SK-N-DZ (cell line): ENCODE results near the gene DNAJC5.
"Not testable (repeated sequence)": the region's sequence is repeated elsewhere in the genome, so short reads cannot be mapped to it uniquely, and the experiment has no call there.

Experiments
- DNase-seq: peaks from one replicate; pipeline ENCODE4 v3.0.0-alpha.2; 2015; ENCODE audit warnings: low spot score

DNAJC5 gene

GRCh38 chr20:63861365-63861934 is 33.5 kb upstream of the DNAJC5 start, which contains the start of gene ABHD16B:
Gene ABHD16B, plus strand, starts transcription at chr20:63861498. Its CDS starts 43 bp downstream, at chr20:63861541.
- no peak for DNase-seq

DNA sequence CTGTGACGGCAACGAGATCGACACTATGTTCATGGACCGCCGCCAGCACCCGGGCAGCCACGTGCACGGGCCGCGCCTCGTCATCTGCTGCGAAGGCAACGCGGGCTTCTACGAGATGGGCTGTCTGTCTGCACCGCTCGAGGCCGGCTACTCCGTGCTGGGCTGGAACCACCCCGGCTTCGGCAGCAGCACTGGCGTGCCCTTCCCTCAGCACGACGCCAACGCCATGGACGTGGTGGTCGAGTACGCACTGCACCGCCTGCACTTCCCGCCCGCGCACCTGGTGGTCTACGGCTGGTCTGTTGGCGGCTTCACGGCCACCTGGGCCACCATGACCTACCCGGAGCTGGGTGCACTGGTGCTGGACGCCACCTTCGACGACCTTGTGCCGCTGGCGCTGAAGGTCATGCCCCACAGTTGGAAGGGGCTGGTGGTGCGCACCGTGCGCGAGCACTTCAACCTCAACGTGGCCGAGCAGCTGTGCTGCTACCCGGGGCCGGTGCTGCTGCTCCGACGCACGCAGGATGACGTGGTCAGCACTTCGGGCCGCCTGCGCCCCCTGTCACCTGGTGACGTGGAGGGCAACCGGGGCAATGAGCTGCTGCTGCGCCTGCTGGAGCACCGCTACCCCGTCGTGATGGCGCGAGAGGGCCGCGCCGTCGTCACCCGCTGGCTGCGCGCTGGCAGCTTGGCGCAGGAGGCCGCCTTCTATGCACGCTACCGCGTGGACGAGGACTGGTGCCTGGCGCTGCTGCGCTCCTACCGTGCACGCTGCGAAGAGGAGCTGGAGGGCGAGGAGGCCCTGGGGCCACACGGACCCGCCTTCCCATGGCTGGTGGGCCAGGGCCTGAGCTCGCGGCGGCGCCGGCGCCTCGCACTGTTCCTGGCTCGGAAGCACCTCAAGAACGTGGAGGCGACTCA is 32.7 kb upstream of the DNAJC5 start:
- DNase-seq: no peak

DNA sequence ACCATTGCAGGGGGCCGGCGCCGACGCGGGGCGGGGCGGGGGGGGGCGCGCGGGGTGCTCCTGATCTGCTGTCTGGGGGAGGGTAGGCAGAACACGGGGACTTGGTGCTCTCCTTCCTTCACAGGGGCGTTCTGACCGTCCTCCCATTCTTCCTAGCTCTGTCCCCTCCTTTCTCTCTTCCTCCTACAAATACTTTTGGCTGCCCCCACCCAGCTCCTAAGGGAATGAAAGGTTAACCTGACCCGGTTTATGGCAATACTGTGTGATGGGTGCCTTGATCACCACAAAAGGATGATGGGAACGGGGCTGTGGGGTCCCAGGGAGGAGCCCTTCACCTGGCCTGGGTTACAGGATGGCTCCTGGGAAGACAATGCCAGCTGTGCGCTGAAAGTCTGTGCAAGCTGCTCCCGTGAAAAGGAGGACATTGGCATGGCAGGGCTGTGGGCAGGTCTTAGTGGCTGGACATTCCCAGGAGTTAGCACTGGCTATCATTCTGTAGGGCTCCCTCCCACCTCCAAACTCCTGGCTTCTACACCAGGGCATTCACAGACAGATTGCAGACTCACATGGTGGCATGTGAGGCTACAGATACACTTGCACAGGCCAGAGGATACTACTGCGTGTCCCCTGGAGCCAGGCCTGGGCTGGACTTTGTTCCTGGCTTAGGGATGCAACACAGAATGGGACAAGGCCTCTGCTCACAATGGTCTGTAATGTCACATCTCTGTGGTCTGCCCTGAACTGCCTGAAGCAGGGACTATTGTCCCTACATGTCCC is 31.7 kb upstream of the DNAJC5 start:
- DNase-seq: no peak

GRCh38 chr20:63863798-63864544 is 31.0 kb upstream of the DNAJC5 start:
- DNase-seq: peak; percentile 83

DNA sequence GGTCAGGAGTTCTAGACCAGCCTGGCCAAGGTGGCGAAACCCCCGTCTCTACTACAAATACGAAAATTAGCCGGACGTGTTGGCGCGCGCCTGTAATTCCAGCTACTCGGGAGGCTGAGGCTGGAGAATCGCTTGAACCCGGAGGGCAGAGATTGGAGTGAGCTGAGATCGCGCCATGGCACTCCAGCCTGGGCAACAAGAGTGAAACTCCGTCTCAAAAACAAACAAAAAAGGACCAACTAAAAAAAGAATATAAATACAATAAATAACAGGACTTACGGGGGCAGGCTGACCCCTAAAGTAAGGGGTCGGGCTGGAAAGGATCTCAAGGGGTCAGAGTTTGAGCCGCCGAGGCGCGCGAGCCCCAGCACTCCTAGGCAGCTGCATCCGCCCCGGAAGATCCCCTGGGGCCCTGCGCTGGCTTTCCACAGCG is 30.4 kb upstream of the DNAJC5 start:
- no peak for DNase-seq

DNA sequence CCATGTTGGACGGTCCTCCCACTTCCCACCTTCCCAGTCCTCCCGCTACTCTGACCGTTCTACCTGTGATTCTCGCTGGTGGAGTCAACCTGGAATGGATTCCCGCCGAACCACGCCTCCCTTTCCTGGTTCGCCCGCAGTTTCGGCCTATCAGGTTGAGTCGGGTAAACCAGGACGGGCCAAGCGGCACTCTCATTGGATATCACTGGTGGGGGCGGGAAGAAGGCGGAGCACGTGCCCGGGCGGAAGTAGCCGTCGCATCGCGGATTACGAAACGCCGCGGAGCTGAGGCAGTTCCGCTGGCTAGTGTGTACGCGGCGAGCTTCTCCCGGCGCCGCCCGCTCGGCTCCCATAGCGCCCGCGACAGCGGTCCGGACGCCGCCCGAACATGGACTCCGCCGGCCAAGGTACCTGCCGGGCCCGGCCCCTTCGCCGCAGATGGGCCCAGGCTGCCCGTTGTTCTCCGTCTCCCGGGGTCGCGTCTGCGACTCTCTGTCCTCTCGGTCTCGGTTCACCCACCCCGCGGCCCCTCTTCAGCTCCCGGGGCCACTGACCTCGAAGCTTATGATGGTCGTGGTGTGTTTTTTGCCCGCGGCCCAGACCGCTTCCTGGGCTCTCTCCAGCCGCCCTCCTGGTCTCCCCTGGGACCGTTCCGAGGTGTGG is 29.8 kb upstream of the DNAJC5 start, which contains the start of gene TPD52L2:
TSS of gene TPD52L2 (plus strand) at position 293 of the 663 bp plus-strand sequence. CDS start at position 389, 96 bp downstream.
- peak; percentile 100 for DNase-seq

DNA sequence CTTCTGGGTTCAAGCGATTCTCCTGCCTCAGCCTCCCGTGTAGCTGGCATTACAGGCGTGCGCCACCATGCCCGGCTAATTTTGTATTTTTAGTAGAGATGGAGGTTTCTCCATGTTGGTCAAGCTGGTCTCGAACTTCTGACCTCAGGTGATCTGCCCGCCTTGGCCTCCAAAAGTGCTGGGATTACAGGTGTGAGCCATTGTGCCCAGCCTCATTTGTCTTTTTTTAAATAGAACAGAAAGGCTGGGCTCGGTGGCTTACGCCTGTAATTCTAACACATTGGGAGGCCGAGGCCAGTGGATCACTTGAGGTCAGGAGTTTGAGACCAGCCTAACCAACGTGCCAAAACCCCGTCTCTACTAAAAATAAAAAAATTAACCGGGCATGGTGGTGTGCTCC is 27.9 kb upstream of the DNAJC5 start:
- not testable (repeated sequence) for DNase-seq

DNA sequence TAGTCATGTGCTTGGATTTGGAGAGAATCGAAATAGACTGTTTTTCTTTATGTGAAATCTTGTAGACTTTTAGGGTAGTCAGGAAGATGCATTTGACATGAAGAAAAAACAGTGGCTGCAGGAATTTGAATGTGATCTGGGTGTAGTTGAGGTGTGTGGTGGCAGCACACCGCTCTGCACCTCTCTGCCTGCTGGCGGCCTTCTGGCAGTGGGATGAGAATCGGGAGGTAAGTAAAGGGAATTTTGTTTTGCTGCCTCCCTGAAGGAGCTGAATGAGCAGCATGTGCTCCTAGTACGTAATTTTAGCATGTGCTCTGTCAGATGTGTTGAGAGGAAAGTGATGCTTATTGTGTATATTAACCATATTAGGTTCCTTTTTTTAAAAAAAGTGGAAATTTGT is 26.7 kb upstream of the DNAJC5 start:
- no peak for DNase-seq

DNA sequence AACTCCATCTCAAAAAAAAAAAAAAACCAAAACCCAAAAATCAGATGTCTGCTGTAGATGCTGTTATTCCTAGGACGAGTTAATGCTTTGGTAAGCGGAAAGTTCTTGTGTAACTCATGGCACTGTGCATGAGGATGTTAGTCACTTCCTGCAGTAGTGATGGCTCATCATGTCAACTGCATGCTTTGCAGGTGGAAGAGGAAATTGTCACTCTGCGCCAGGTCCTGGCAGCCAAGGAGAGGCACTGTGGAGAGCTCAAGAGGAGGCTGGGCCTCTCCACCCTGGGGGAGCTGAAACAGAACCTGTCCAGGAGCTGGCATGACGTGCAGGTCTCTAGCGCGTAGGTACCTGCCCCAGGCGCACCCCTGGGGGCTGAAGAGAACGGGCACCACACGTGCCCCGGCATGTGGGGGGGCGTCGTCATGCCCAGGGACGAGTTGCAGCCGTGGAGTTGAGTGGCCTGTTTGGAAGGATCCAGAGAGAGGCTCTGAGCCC is 21.4 kb upstream of the DNAJC5 start:
- DNase-seq: no peak

- not testable (repeated sequence) for DNase-seq
These were observed 20.7 kb upstream of the DNAJC5 start for GRCh38 chr20:63874241-63874640.

GRCh38 chr20:63876489-63877036 is 18.4 kb upstream of the DNAJC5 start:
- DNase-seq: no peak

- no peak for DNase-seq
These were observed 17.0 kb upstream of the DNAJC5 start for GRCh38 chr20:63877755-63878470.

- DNase-seq: no peak
These were observed 15.8 kb upstream of the DNAJC5 start for GRCh38 chr20:63878899-63879663.

- not testable (repeated sequence) for DNase-seq
These were observed 14.0 kb upstream of the DNAJC5 start for GRCh38 chr20:63880901-63881300.

DNA sequence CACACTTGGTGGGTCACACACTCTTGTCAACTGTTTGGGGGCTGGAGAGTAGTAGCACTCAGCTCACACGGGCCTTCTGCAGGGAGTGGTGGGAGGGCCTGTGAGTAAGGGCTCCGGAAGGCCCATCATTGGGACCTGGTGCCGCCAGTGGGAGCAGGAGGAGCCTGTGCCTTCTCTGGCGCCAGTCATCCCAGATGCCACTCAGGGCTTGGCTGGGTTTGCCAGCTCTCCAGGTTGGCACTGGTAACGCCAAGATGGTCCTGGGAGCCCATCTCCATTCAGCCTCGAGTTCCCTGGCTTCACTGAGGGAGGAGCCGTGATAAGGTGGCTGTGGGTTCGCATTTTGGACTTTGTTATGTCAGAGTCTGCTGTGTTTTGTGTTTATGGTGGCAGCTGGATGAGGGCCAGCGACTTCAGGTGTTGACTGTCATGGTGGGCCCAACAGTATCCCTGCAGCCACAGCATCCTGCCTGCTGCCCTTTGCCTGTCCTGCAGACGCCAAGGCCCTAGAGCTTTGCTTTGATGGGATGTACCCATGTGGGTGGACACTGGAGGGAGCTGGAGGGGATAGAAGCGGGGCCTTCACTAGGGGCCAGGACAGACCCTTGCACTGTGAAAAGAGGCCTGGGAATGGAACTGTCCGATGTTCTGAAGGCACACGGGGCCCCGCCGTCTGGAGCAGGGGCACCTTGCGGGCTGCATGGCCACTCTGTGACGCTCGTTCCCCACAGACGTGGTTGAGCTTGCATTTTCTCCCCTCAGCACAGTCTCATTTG is 13.3 kb upstream of the DNAJC5 start:
- DNase-seq: no peak

DNA sequence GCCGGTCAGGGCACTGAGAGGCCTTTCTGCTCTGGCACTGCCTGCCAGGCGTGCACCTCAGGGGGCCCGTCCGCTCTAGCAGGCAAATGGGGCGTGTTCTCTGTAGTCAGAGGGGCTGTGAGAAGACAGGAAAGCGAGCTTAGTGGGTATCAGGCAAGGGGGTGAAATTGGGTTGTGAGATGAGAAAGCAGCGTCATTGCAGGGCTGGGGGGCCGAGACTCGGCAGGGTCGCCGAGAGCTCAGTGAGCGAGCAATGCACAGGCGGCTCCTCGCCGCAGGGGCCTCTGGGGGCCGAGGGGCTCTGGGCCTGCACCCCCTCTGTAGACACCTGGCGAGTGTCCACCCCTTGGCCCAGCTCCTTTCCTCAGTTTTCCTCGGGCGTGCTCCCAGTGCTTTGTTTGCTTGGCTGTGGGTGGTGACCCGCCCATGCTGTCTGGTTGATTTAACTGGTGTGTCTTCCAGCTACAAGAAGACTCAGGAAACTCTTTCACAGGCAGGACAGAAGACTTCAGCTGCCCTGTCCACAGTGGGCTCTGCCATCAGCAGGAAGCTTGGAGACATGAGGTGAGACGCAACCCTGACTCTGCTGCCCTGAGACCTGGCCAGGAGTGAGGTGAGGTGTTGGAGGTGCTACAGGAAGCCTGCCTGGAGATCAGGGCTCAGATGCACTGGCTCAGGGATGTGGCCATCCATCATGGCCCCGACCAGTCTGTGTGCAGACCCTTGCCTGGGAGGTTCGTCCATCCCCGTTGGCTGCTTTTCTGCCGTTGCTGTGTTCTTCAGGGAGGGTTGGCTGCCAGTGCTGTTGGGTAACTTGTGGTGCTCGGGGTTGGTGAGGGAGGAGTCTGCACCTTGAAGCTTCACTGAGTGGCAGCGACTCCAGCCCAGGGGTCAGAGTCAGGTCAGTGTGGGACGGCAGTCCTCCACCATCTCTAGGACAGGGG is 12.4 kb upstream of the DNAJC5 start:
- DNase-seq: no peak

- DNase-seq: no peak
These were observed 11.7 kb upstream of the DNAJC5 start for GRCh38 chr20:63883201-63883593.
